H1 (cell line): Measurements from ENCODE around the gene RPS6KC1.

Experiments
- EZH2 ChIP-seq: fragments of 200-600 bp; sonication (generic); IDR thresholded peaks from 2 replicates; pipeline ENCODE4 v1.7.1; 2012; ENCODE audit warnings: low read depth, mild to moderate bottlenecking, moderate library complexity, low read length, inconsistent platforms; ENCODE audit not compliant: severe bottlenecking
- GABPA ChIP-seq: IDR thresholded peaks from 2 replicates; pipeline ENCODE4 v1.6.1; 2011; ENCODE audit warnings: mild to moderate bottlenecking, low read length, moderate library complexity, borderline replicate concordance; ENCODE audit not compliant: insufficient read depth
- JUN ChIP-seq: IDR thresholded peaks from 2 replicates; pipeline ENCODE4 v1.6.1; 2011; ENCODE audit warnings: low read depth, mild to moderate bottlenecking, improper control_type of control experiment, low read length
- JUND ChIP-seq: IDR thresholded peaks from 2 replicates; pipeline ENCODE4 v1.6.1; 2011; ENCODE audit warnings: mild to moderate bottlenecking, improper control_type of control experiment, low read length
- KDM5A ChIP-seq: fragments of 200-600 bp; IDR thresholded peaks from 2 replicates; pipeline ENCODE4 v1.7.1; 2012; ENCODE audit warnings: mild to moderate bottlenecking, low read length, inconsistent platforms, mixed read lengths
- PHF8 ChIP-seq: fragments of 200-600 bp; sonication (generic); conservative IDR thresholded peaks from 2 replicates; pipeline ENCODE4 v1.7.1; 2012; ENCODE audit warnings: low read depth, mild to moderate bottlenecking, inconsistent platforms, low read length, moderate library complexity
- POLR2A ChIP-seq, 2 experiments: IDR thresholded peaks; 1 replicate in 1 of 2; 2 replicates in 1 of 2; pipeline ENCODE4 v1.6.1; 2011; ENCODE audit warnings: low read depth in 2 of 2, low read length in 2 of 2, mild to moderate bottlenecking in 2 of 2; ENCODE audit errors: control extremely low read depth in 1 of 2
- RXRA ChIP-seq: IDR thresholded peaks from 2 replicates; pipeline ENCODE4 v1.6.1; 2011; ENCODE audit warnings: low read depth, mild to moderate bottlenecking, low read length, moderate library complexity; ENCODE audit not compliant: insufficient read depth
- SP4 ChIP-seq: IDR thresholded peaks from 2 replicates; pipeline ENCODE4 v1.6.1; 2012; ENCODE audit warnings: low read length, inconsistent platforms
- TCF12 ChIP-seq: IDR thresholded peaks from 2 replicates; pipeline ENCODE4 v1.6.1; 2011; ENCODE audit warnings: low read depth, mild to moderate bottlenecking, low read length
- ZNF274 ChIP-seq: IDR thresholded peaks from 2 replicates; pipeline ENCODE4 v1.7.0; 2012; ENCODE audit warnings: low read length, borderline replicate concordance; ENCODE audit errors: extremely low read depth
- TF ChIP-seq, protein P1 (sequence below), 3 experiments: IDR thresholded peaks; 1 replicate in 2 of 3; 2 replicates in 1 of 3; pipeline versions ENCODE4 v1.5.1 to v1.6.1; 2011; ENCODE audit warnings: low read length in 3 of 3, mild to moderate bottlenecking in 3 of 3, inconsistent platforms in 2 of 3, low read depth in 1 of 3, moderate library complexity in 1 of 3; ENCODE audit not compliant: insufficient read depth in 1 of 3; ENCODE audit errors: control extremely low read depth in 1 of 3

DNA sequence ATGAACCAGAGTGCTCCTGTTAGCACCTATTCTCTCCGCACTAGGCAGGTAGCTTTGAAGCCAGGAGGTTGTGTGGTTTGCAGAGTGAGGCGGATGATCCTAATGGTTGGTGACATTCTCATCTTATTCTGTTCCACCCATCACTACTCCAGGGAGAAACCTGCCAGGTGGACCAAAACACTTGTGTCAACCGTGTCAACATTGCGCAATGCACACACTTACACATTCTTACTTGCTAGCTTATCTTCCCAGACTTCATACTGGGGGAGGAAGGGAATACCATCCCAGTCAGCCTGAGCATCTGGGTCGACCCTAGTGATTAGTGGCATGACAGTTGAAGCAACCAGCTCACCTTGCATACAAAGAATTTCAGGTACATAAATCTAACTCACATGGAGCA, 236.9 kb downstream of the RPS6KC1 start:
- TF ChIP-seq EZH2 (no peak), POLR2A (IDR thresholded peaks at IDR 0.05; ENCODE audit: control extremely low read depth in 1 of 2, low read depth in 2 of 2, low read length in 2 of 2) (no peak), PHF8 (no peak), JUND (no peak), SP4 (no peak), ZNF274 (no peak), KDM5A (no peak), TCF12 (no peak), RXRA (no peak), GABPA (no peak), JUN (no peak)
- TF ChIP-seq, protein P1, sequence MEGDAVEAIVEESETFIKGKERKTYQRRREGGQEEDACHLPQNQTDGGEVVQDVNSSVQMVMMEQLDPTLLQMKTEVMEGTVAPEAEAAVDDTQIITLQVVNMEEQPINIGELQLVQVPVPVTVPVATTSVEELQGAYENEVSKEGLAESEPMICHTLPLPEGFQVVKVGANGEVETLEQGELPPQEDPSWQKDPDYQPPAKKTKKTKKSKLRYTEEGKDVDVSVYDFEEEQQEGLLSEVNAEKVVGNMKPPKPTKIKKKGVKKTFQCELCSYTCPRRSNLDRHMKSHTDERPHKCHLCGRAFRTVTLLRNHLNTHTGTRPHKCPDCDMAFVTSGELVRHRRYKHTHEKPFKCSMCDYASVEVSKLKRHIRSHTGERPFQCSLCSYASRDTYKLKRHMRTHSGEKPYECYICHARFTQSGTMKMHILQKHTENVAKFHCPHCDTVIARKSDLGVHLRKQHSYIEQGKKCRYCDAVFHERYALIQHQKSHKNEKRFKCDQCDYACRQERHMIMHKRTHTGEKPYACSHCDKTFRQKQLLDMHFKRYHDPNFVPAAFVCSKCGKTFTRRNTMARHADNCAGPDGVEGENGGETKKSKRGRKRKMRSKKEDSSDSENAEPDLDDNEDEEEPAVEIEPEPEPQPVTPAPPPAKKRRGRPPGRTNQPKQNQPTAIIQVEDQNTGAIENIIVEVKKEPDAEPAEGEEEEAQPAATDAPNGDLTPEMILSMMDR (IDR thresholded peaks at IDR 0.05; ENCODE audit: control extremely low read depth in 1 of 3, insufficient read depth in 1 of 3, low read depth in 1 of 3, low read length in 3 of 3) = no peak
